ENCODE measurements around the gene CDKAL1. TPM values are rescaled to one million over a fixed set of nuclear protein-coding genes. Genes with fewer than 3 reads are reported as not detected.

The CDKAL1 gene
- total and polyA plus RNA-seq, 2 donors: 9.8 to 19.9 TPM

- no peaks in the 10 kb centered on the region for H3K9me3 ChIP-seq (ENCODE audit: control insufficient read depth in 2 of 2, insufficient read depth in 1 of 2, low read length in 1 of 2)
- H3K27me3 ChIP-seq (ENCODE audit: control insufficient read depth in 2 of 2, insufficient read depth in 1 of 2, low read length in 1 of 2): no peaks in the 10 kb centered on the region
- peak overlapping the region in 1 of 2 donors; percentile 3 for H3K27ac ChIP-seq (ENCODE audit: low read depth in 1 of 2, low read length in 1 of 2)
- DNase-seq (ENCODE audit: low read depth in 6 of 9, low spot score in 9 of 9): peak in 1 of 9 donors; percentile 17
- H3K4me1 ChIP-seq (ENCODE audit: control insufficient read depth in 2 of 2, insufficient read depth in 2 of 2, low read length in 2 of 2): peaks cover 0 to 7% of the 10 kb centered on the region in 2 donors
- 93% methylated on average over 4 of the region's 4 CpGs for WGBS
- no peak overlapping the region for H3K4me3 ChIP-seq (ENCODE audit: low read length in 2 of 2)
- no peaks in the 10 kb centered on the region for H3K36me3 ChIP-seq (ENCODE audit: control insufficient read depth in 2 of 2, insufficient read depth in 2 of 2, low read length in 1 of 2)
These were observed 569.5 kb downstream of the CDKAL1 start for GRCh38 chr6:21103626-21104224.

GRCh38 chr6:21104288-21104687 is 570.0 kb downstream of the CDKAL1 start:
- H3K4me3 ChIP-seq (ENCODE audit: low read length in 2 of 2): no peak overlapping the region
- no peaks in the 10 kb centered on the region for H3K27me3 ChIP-seq (ENCODE audit: control insufficient read depth in 2 of 2, insufficient read depth in 1 of 2, low read length in 1 of 2)
- peaks cover 0 to 7% of the 10 kb centered on the region in 2 donors for H3K4me1 ChIP-seq (ENCODE audit: control insufficient read depth in 2 of 2, insufficient read depth in 2 of 2, low read length in 2 of 2)
- H3K36me3 ChIP-seq (ENCODE audit: control insufficient read depth in 2 of 2, insufficient read depth in 2 of 2, low read length in 1 of 2): no peaks in the 10 kb centered on the region
- no peaks in the 10 kb centered on the region for H3K9me3 ChIP-seq (ENCODE audit: control insufficient read depth in 2 of 2, insufficient read depth in 1 of 2, low read length in 1 of 2)
- no peak overlapping the region for H3K27ac ChIP-seq (ENCODE audit: low read depth in 1 of 2, low read length in 1 of 2)
- 98% methylated on average over 2 of the region's 2 CpGs for WGBS
- DNase-seq (ENCODE audit: low read depth in 6 of 9, low spot score in 9 of 9): no peak

- H3K4me3 ChIP-seq (ENCODE audit: low read length in 2 of 2): no peak overlapping the region
- no peak for DNase-seq (ENCODE audit: low read depth in 6 of 9, low spot score in 9 of 9)
- no peaks in the 10 kb centered on the region for H3K4me1 ChIP-seq (ENCODE audit: control insufficient read depth in 2 of 2, insufficient read depth in 2 of 2, low read length in 2 of 2)
- no peak overlapping the region for H3K27ac ChIP-seq (ENCODE audit: low read depth in 1 of 2, low read length in 1 of 2)
- 98% methylated on average over 3 of the region's 3 CpGs for WGBS
- no peaks in the 10 kb centered on the region for H3K27me3 ChIP-seq (ENCODE audit: control insufficient read depth in 2 of 2, insufficient read depth in 1 of 2, low read length in 1 of 2)
- no peaks in the 10 kb centered on the region for H3K36me3 ChIP-seq (ENCODE audit: control insufficient read depth in 2 of 2, insufficient read depth in 2 of 2, low read length in 1 of 2)
- H3K9me3 ChIP-seq (ENCODE audit: control insufficient read depth in 2 of 2, insufficient read depth in 1 of 2, low read length in 1 of 2): no peaks in the 10 kb centered on the region
These were observed 573.5 kb downstream of the CDKAL1 start for GRCh38 chr6:21107796-21108195.

- Histone ChIP-seq H3K4me1 (ENCODE audit: control insufficient read depth in 2 of 2, insufficient read depth in 2 of 2, low read length in 2 of 2) (no peaks in the 10 kb centered on the region), H3K9me3 (ENCODE audit: control insufficient read depth in 2 of 2, insufficient read depth in 1 of 2, low read length in 1 of 2) (no peaks in the 10 kb centered on the region), H3K4me3 (ENCODE audit: low read length in 2 of 2) (no peak overlapping the region), H3K36me3 (ENCODE audit: control insufficient read depth in 2 of 2, insufficient read depth in 2 of 2, low read length in 1 of 2) (no peaks in the 10 kb centered on the region), H3K27ac (ENCODE audit: low read depth in 1 of 2, low read length in 1 of 2) (no peak overlapping the region), H3K27me3 (ENCODE audit: control insufficient read depth in 2 of 2, insufficient read depth in 1 of 2, low read length in 1 of 2) (no peaks in the 10 kb centered on the region)
- 84% methylated on average over 5 of the region's 5 CpGs for WGBS
- DNase-seq (ENCODE audit: low read depth in 6 of 9, low spot score in 9 of 9): no peak
These were observed 575.3 kb downstream of the CDKAL1 start for GRCh38 chr6:21109391-21110178.

- no peak overlapping the region for H3K4me3 ChIP-seq (ENCODE audit: low read length in 2 of 2)
- 96% methylated on average over 5 of the region's 5 CpGs for WGBS
These were observed 576.4 kb downstream of the CDKAL1 start for GRCh38 chr6:21110684-21111083.

GRCh38 chr6:21111093-21111725 is 577.0 kb downstream of the CDKAL1 start:
- Histone ChIP-seq H3K4me1 (ENCODE audit: control insufficient read depth in 2 of 2, insufficient read depth in 2 of 2, low read length in 2 of 2) (no peaks in the 10 kb centered on the region), H3K9me3 (ENCODE audit: control insufficient read depth in 2 of 2, insufficient read depth in 1 of 2, low read length in 1 of 2) (no peaks in the 10 kb centered on the region), H3K27me3 (ENCODE audit: control insufficient read depth in 2 of 2, insufficient read depth in 1 of 2, low read length in 1 of 2) (no peaks in the 10 kb centered on the region), H3K4me3 (ENCODE audit: low read length in 2 of 2) (no peak overlapping the region), H3K36me3 (ENCODE audit: control insufficient read depth in 2 of 2, insufficient read depth in 2 of 2, low read length in 1 of 2) (no peaks in the 10 kb centered on the region), H3K27ac (ENCODE audit: low read depth in 1 of 2, low read length in 1 of 2) (no peak overlapping the region)
- WGBS: 90% methylated on average over 4 of the region's 4 CpGs
- DNase-seq (ENCODE audit: low read depth in 6 of 9, low spot score in 9 of 9): no peak

More at GRCh38 chr6:21110684-21111083, 576.4 kb downstream of the CDKAL1 start:
- Histone ChIP-seq H3K27me3 (ENCODE audit: control insufficient read depth in 2 of 2, insufficient read depth in 1 of 2, low read length in 1 of 2) (no peaks in the 10 kb centered on the region), H3K9me3 (ENCODE audit: control insufficient read depth in 2 of 2, insufficient read depth in 1 of 2, low read length in 1 of 2) (no peaks in the 10 kb centered on the region), H3K27ac (ENCODE audit: low read depth in 1 of 2, low read length in 1 of 2) (no peak overlapping the region), H3K36me3 (ENCODE audit: control insufficient read depth in 2 of 2, insufficient read depth in 2 of 2, low read length in 1 of 2) (no peaks in the 10 kb centered on the region), H3K4me1 (ENCODE audit: control insufficient read depth in 2 of 2, insufficient read depth in 2 of 2, low read length in 2 of 2) (no peaks in the 10 kb centered on the region)
- DNase-seq (ENCODE audit: low read depth in 6 of 9, low spot score in 9 of 9): no peak

GRCh38 chr6:21115111-21115510 is 580.9 kb downstream of the CDKAL1 start:
- DNase-seq (ENCODE audit: low read depth in 6 of 9, low spot score in 9 of 9): no peak
- H3K36me3 ChIP-seq (ENCODE audit: control insufficient read depth in 2 of 2, insufficient read depth in 2 of 2, low read length in 1 of 2): no peaks in the 10 kb centered on the region
- H3K4me3 ChIP-seq (ENCODE audit: low read length in 2 of 2): no peak overlapping the region
- no peaks in the 10 kb centered on the region for H3K4me1 ChIP-seq (ENCODE audit: control insufficient read depth in 2 of 2, insufficient read depth in 2 of 2, low read length in 2 of 2)
- H3K27ac ChIP-seq (ENCODE audit: low read depth in 1 of 2, low read length in 1 of 2): no peak overlapping the region
- no peaks in the 10 kb centered on the region for H3K27me3 ChIP-seq (ENCODE audit: control insufficient read depth in 2 of 2, insufficient read depth in 1 of 2, low read length in 1 of 2)
- H3K9me3 ChIP-seq (ENCODE audit: control insufficient read depth in 2 of 2, insufficient read depth in 1 of 2, low read length in 1 of 2): no peaks in the 10 kb centered on the region
- WGBS: 94% methylated on average over 2 of the region's 2 CpGs

- no peaks in the 10 kb centered on the region for H3K9me3 ChIP-seq (ENCODE audit: control insufficient read depth in 2 of 2, insufficient read depth in 1 of 2, low read length in 1 of 2)
- WGBS: 86% methylated on average over 3 of the region's 3 CpGs
- no peaks in the 10 kb centered on the region for H3K27me3 ChIP-seq (ENCODE audit: control insufficient read depth in 2 of 2, insufficient read depth in 1 of 2, low read length in 1 of 2)
- no peaks in the 10 kb centered on the region for H3K36me3 ChIP-seq (ENCODE audit: control insufficient read depth in 2 of 2, insufficient read depth in 2 of 2, low read length in 1 of 2)
- H3K27ac ChIP-seq (ENCODE audit: low read depth in 1 of 2, low read length in 1 of 2): no peak overlapping the region
- no peak for DNase-seq (ENCODE audit: low read depth in 6 of 9, low spot score in 9 of 9)
- H3K4me1 ChIP-seq (ENCODE audit: control insufficient read depth in 2 of 2, insufficient read depth in 2 of 2, low read length in 2 of 2): no peaks in the 10 kb centered on the region
- H3K4me3 ChIP-seq (ENCODE audit: low read length in 2 of 2): no peak overlapping the region
These were observed 582.5 kb downstream of the CDKAL1 start for GRCh38 chr6:21116736-21117135.

GRCh38 chr6:21118216-21118780 is 584.0 kb downstream of the CDKAL1 start:
- no peak for DNase-seq (ENCODE audit: low read depth in 6 of 9, low spot score in 9 of 9)
- WGBS: over 99% methylated on average over 5 of the region's 5 CpGs

More at GRCh38 chr6:21118216-21118780, 584.0 kb downstream of the CDKAL1 start:
- no peaks in the 10 kb centered on the region for H3K9me3 ChIP-seq (ENCODE audit: control insufficient read depth in 2 of 2, insufficient read depth in 1 of 2, low read length in 1 of 2)
- H3K27me3 ChIP-seq (ENCODE audit: control insufficient read depth in 2 of 2, insufficient read depth in 1 of 2, low read length in 1 of 2): no peaks in the 10 kb centered on the region
- H3K4me1 ChIP-seq (ENCODE audit: control insufficient read depth in 2 of 2, insufficient read depth in 2 of 2, low read length in 2 of 2): no peaks in the 10 kb centered on the region
- no peak overlapping the region for H3K27ac ChIP-seq (ENCODE audit: low read depth in 1 of 2, low read length in 1 of 2)
- no peak overlapping the region for H3K4me3 ChIP-seq (ENCODE audit: low read length in 2 of 2)
- no peaks in the 10 kb centered on the region for H3K36me3 ChIP-seq (ENCODE audit: control insufficient read depth in 2 of 2, insufficient read depth in 2 of 2, low read length in 1 of 2)

Data from thymus (tissue), 11 donors.